BLaER1 treated with 17β-estradiol and CSF1 and Interleukin-3, amounts not matched to agents 10 nM and 100 nM (cell line): ENCODE data around the gene MEAF6.

ENCODE experiments used
- H3K27ac ChIP-seq, 11 experiments: shearing (Covaris generic); formaldehyde crosslinking; 2 replicates each; pipeline ENCODE4 v1.8.1; 2022
- H3K27me3 ChIP-seq, 11 experiments: shearing (Covaris generic); formaldehyde crosslinking; 2 replicates each; pipeline ENCODE4 v1.8.1; 2022
- H3K36me3 ChIP-seq, 11 experiments: shearing (Covaris generic); formaldehyde crosslinking; 2 replicates each; pipeline ENCODE4 v1.8.1; 2022
- H3K4me1 ChIP-seq, 10 experiments: shearing (Covaris generic); formaldehyde crosslinking; 2 replicates each; pipeline ENCODE4 v1.8.1; 2022
- H3K4me2 ChIP-seq, 11 experiments: shearing (Covaris generic); formaldehyde crosslinking; 2 replicates each; pipeline ENCODE4 v1.8.1; 2022
- H3K4me3 ChIP-seq, 10 experiments: shearing (Covaris generic); formaldehyde crosslinking; 2 replicates each; pipeline ENCODE4 v1.8.1; 2022
- H3K9ac ChIP-seq, 11 experiments: shearing (Covaris generic); formaldehyde crosslinking; 2 replicates each; pipeline ENCODE4 v1.8.1; 2022
- H3K9me3 ChIP-seq, 11 experiments: shearing (Covaris generic); formaldehyde crosslinking; replicated peaks in 1 of 11; 2 replicates each; pipeline ENCODE4 v1.8.1; 2022
- H4K20me1 ChIP-seq, 11 experiments: shearing (Covaris generic); formaldehyde crosslinking; 2 replicates each; pipeline ENCODE4 v1.8.1; 2022
- Cebpa-rat ChIP-seq, 11 experiments: shearing (Covaris generic); IDR thresholded peaks; 2 replicates each; pipeline ENCODE4 v1.8.1; 2022

Gene MEAF6

GRCh38 chr1:37475380-37476086 is 39.0 kb downstream of the MEAF6 start:
- peaks cover 22 to 57% (median 36%) of the 10 kb centered on the region in 11 experiments; a peak in 19 of 22 replicates for H4K20me1 ChIP-seq
- H3K27ac ChIP-seq = peak overlapping the region; percentile 79 to 98 (median 93)
- no peak for TF ChIP-seq Cebpa-rat (IDR thresholded peaks at IDR 0.05)
- H3K4me1 ChIP-seq = peaks cover 64 to 86% (median 84%) of the 10 kb centered on the region in 10 experiments
- H3K36me3 ChIP-seq = peaks cover 28 to 52% (median 42%) of the 10 kb centered on the region in 11 experiments
- H3K9ac ChIP-seq = peak overlapping the region; percentile 84 to 95 (median 92)
- peaks cover 0 to 5% (median 0%) of the 10 kb centered on the region in 11 experiments; a peak in 2 of 22 replicates for H3K27me3 ChIP-seq
- no peaks in the 10 kb centered on the region for H3K9me3 ChIP-seq
- H3K4me2 ChIP-seq = peak overlapping the region; percentile 95 to 100 (median 100)
- H3K4me3 ChIP-seq = peak overlapping the region; percentile 81 to 96 (median 86)

GRCh38 chr1:37474697-37475379 is 39.7 kb downstream of the MEAF6 start:
- no peak for TF ChIP-seq Cebpa-rat (IDR thresholded peaks at IDR 0.05)
- H3K9me3 ChIP-seq = no peaks in the 10 kb centered on the region
- peaks cover 21 to 45% (median 35%) of the 10 kb centered on the region in 11 experiments for H3K36me3 ChIP-seq
- peak overlapping the region; percentile 84 to 95 (median 92) for H3K9ac ChIP-seq
- H3K27ac ChIP-seq = peak overlapping the region; percentile 79 to 98 (median 93)
- peaks cover 57 to 79% (median 77%) of the 10 kb centered on the region in 10 experiments for H3K4me1 ChIP-seq
- H3K4me3 ChIP-seq = peak overlapping the region; percentile 81 to 96 (median 86)
- H4K20me1 ChIP-seq = peaks cover 22 to 51% (median 30%) of the 10 kb centered on the region in 11 experiments; a peak in 19 of 22 replicates
- H3K4me2 ChIP-seq = peak overlapping the region; percentile 95 to 100 (median 100)
- peaks cover 0 to 5% (median 0%) of the 10 kb centered on the region in 11 experiments; a peak in 2 of 22 replicates for H3K27me3 ChIP-seq

- peak within 1 kb of the TSS; percentile 79 to 98 (median 93) for H3K27ac ChIP-seq
- peaks cover 51 to 72% (median 71%) of the 10 kb centered on the region in 10 experiments for H3K4me1 ChIP-seq
- H4K20me1 ChIP-seq = peaks cover 22 to 45% (median 28%) of the 10 kb centered on the region in 11 experiments; a peak in 18 of 22 replicates
- no peak for TF ChIP-seq Cebpa-rat (IDR thresholded peaks at IDR 0.05)
- peaks cover 20 to 40% (median 32%) of the 10 kb centered on the region in 11 experiments for H3K36me3 ChIP-seq
- H3K9me3 ChIP-seq = no peaks in the 10 kb centered on the region
- peaks cover 0 to 5% (median 0%) of the 10 kb centered on the region in 11 experiments; a peak in 2 of 22 replicates for H3K27me3 ChIP-seq
- peak within 1 kb of the TSS; percentile 81 to 96 (median 86) for H3K4me3 ChIP-seq
- peak within 1 kb of the TSS; percentile 84 to 95 (median 92) for H3K9ac ChIP-seq
- H3K4me2 ChIP-seq = peak within 1 kb of the TSS; percentile 99 to 100 (median 100)
These were observed 40.4 kb downstream of the MEAF6 start, which contains the start of gene ZC3H12A for GRCh38 chr1:37474046-37474696. Gene ZC3H12A (plus strand): TSS chr1:37474580. CDS start chr1:37475497, 917 bp downstream.

GRCh38 chr1:37473431-37474045 is 41.0 kb downstream of the MEAF6 start:
- H3K4me3 ChIP-seq = peak overlapping the region; percentile 81 to 96 (median 86)
- peaks cover 45 to 66% (median 65%) of the 10 kb centered on the region in 10 experiments for H3K4me1 ChIP-seq
- H4K20me1 ChIP-seq = peaks cover 22 to 39% (median 28%) of the 10 kb centered on the region in 11 experiments; a peak in 18 of 22 replicates
- peak overlapping the region; percentile 79 to 100 (median 99) for H3K4me2 ChIP-seq
- H3K27me3 ChIP-seq = peaks cover 0 to 5% (median 0%) of the 10 kb centered on the region in 11 experiments; a peak in 2 of 22 replicates
- H3K9me3 ChIP-seq = no peaks in the 10 kb centered on the region
- TF ChIP-seq Cebpa-rat (IDR thresholded peaks at IDR 0.05) = no peak
- H3K9ac ChIP-seq = peak overlapping the region; percentile 84 to 95 (median 92)
- H3K36me3 ChIP-seq = peaks cover 16 to 35% (median 29%) of the 10 kb centered on the region in 11 experiments
- H3K27ac ChIP-seq = peak overlapping the region in 8 of 11 experiments; percentile 84 to 98 (median 94); a peak in 11 of 22 replicates

- Histone ChIP-seq H3K36me3 (peaks cover 10 to 29% (median 24%) of the 10 kb centered on the region in 11 experiments; a peak in 21 of 22 replicates), H3K4me2 (peak overlapping the region; percentile 79 to 100 (median 99)), H3K4me3 (peak overlapping the region in 4 of 10 experiments; percentile 83 to 94 (median 90); a peak in 4 of 20 replicates), H4K20me1 (peaks cover 19 to 33% (median 26%) of the 10 kb centered on the region in 11 experiments; a peak in 18 of 22 replicates), H3K27me3 (peaks cover 0 to 5% (median 0%) of the 10 kb centered on the region in 11 experiments; a peak in 2 of 22 replicates), H3K9ac (peak overlapping the region in 1 of 11 experiments; percentile 92; a peak in 1 of 22 replicates), H3K9me3 (no peaks in the 10 kb centered on the region), H3K4me1 (peaks cover 39 to 60% (median 59%) of the 10 kb centered on the region in 10 experiments), H3K27ac (no peak overlapping the region)
- no peak for TF ChIP-seq Cebpa-rat (IDR thresholded peaks at IDR 0.05)
These were observed 41.6 kb downstream of the MEAF6 start for GRCh38 chr1:37472994-37473393.

- Histone ChIP-seq H3K9ac (no peak overlapping the region; a peak in 2 of 22 replicates), H3K4me1 (peaks cover 32 to 53% (median 52%) of the 10 kb centered on the region in 10 experiments), H3K27ac (no peak overlapping the region; a peak in 1 of 22 replicates), H3K36me3 (peaks cover 4 to 22% (median 18%) of the 10 kb centered on the region in 11 experiments; a peak in 20 of 22 replicates), H3K4me3 (no peak overlapping the region), H3K4me2 (peak overlapping the region; percentile 22 to 100 (median 99); a peak in 21 of 22 replicates), H4K20me1 (peaks cover 14 to 26% (median 24%) of the 10 kb centered on the region in 11 experiments; a peak in 18 of 22 replicates), H3K27me3 (peaks cover 0 to 5% (median 0%) of the 10 kb centered on the region in 11 experiments; a peak in 2 of 22 replicates), H3K9me3 (no peaks in the 10 kb centered on the region)
- no peak for TF ChIP-seq Cebpa-rat (IDR thresholded peaks at IDR 0.05)
These were observed 42.3 kb downstream of the MEAF6 start for GRCh38 chr1:37472281-37472680.

- peak overlapping the region in 3 of 10 experiments; percentile 3 to 34 (median 19); a peak in 1 of 20 replicates for H3K4me3 ChIP-seq
- peaks cover 4 to 15% (median 13%) of the 10 kb centered on the region in 11 experiments; a peak in 20 of 22 replicates for H3K36me3 ChIP-seq
- peak overlapping the region in 5 of 11 experiments; percentile 13 to 45 (median 35); a peak in 4 of 22 replicates for H3K27ac ChIP-seq
- peak overlapping the region in 4 of 11 experiments; percentile 7 to 50 (median 42); a peak in 3 of 22 replicates for H3K9ac ChIP-seq
- no peak for TF ChIP-seq Cebpa-rat (IDR thresholded peaks at IDR 0.05)
- H3K4me2 ChIP-seq = peak overlapping the region in 10 of 11 experiments; percentile 22 to 100 (median 99); a peak in 19 of 22 replicates
- peaks cover 32 to 46% (median 46%) of the 10 kb centered on the region in 10 experiments for H3K4me1 ChIP-seq
- H4K20me1 ChIP-seq = peaks cover 10 to 19% (median 18%) of the 10 kb centered on the region in 11 experiments; a peak in 18 of 22 replicates
- H3K27me3 ChIP-seq = peaks cover 0 to 5% (median 0%) of the 10 kb centered on the region in 11 experiments; a peak in 2 of 22 replicates
- no peaks in the 10 kb centered on the region for H3K9me3 ChIP-seq
These were observed 43.0 kb downstream of the MEAF6 start for GRCh38 chr1:37471345-37472231.
